GM23338 (cell line): ENCODE measurements around the gene DPYD. TPM values are rescaled to one million over a fixed set of nuclear protein-coding genes. Genes with fewer than 3 reads are reported as not detected.

ENCODE experiments used
- ATAC-seq: fragments of 200-7000 bp; cut with Tn5 transposase; 3 replicates; pipeline ENCODE4 v1.9.1; 2020
- DNase-seq: peaks from one replicate; pipeline ENCODE4 v3.0.0-alpha.2; 2015; ENCODE audit warnings: low spot score
- H2AFZ ChIP-seq: fragments of 200-600 bp; sonication (generic); 2 replicates; pipeline ENCODE4 v1.8.0; 2016; ENCODE audit warnings: antibody characterized with exemption, mild to moderate bottlenecking, moderate library complexity
- H3F3A ChIP-seq: fragments of 200-600 bp; sonication (generic); replicated peaks from 2 replicates; pipeline ENCODE4 v1.8.0; 2017; ENCODE audit warnings: antibody characterized with exemption, mixed run types, low read depth
- H3K27ac ChIP-seq: fragments of 200-600 bp; sonication (generic); 2 replicates; pipeline ENCODE4 v1.6.1; 2016; ENCODE audit warnings: low read depth
- H3K27me3 ChIP-seq: fragments of 200-600 bp; sonication (generic); 2 replicates; pipeline ENCODE4 v1.8.0; 2016; ENCODE audit warnings: mild to moderate bottlenecking, mixed run types, moderate library complexity; ENCODE audit not compliant: insufficient read depth
- H3K36me3 ChIP-seq: fragments of 200-600 bp; sonication (generic); 2 replicates; pipeline ENCODE4 v1.8.0; 2016; ENCODE audit warnings: mild to moderate bottlenecking; ENCODE audit not compliant: insufficient read depth
- H3K4me1 ChIP-seq: fragments of 200-600 bp; sonication (generic); 2 replicates; pipeline ENCODE4 v1.8.0; 2016; ENCODE audit warnings: mild to moderate bottlenecking, moderate library complexity; ENCODE audit not compliant: insufficient read depth
- H3K4me2 ChIP-seq: fragments of 200-600 bp; sonication (generic); 2 replicates; pipeline ENCODE4 v1.7.1; 2017; ENCODE audit warnings: mixed run types
- H3K4me3 ChIP-seq: fragments of 200-600 bp; sonication (generic); 2 replicates; pipeline ENCODE4 v1.6.1; 2016; ENCODE audit warnings: mixed run types
- H3K79me2 ChIP-seq: fragments of 200-600 bp; sonication (generic); replicated peaks from 2 replicates; pipeline ENCODE4 v1.8.0; 2017; ENCODE audit warnings: mild to moderate bottlenecking; ENCODE audit not compliant: insufficient read depth
- H3K9me2 ChIP-seq: fragments of 200-600 bp; sonication (generic); 2 replicates; pipeline ENCODE4 v1.8.0; 2017; ENCODE audit not compliant: insufficient read depth
- H4K20me1 ChIP-seq: fragments of 200-600 bp; sonication (generic); replicated peaks from 2 replicates; pipeline ENCODE4 v1.8.0; 2017; ENCODE audit warnings: mild to moderate bottlenecking; ENCODE audit not compliant: insufficient read depth
- H3K27ac Mint-ChIP-seq: 2 replicates; pipeline ENCODE4 v1.8.0; 2020; ENCODE audit warnings: inconsistent platforms, mild to moderate bottlenecking, moderate library complexity, mixed read lengths
- H3K27me3 Mint-ChIP-seq: 3 replicates; pipeline ENCODE4 v1.8.0; 2022; ENCODE audit warnings: low read depth, mild to moderate bottlenecking, moderate library complexity, mixed read lengths, inconsistent platforms; ENCODE audit not compliant: insufficient read depth, poor library complexity
- H3K36me3 Mint-ChIP-seq: 3 replicates; pipeline ENCODE4 v1.8.0; 2021; ENCODE audit warnings: low read depth, mild to moderate bottlenecking, inconsistent platforms, moderate library complexity, mixed read lengths
- H3K4me1 Mint-ChIP-seq: 3 replicates; pipeline ENCODE4 v1.8.0; 2020; ENCODE audit warnings: mild to moderate bottlenecking, inconsistent platforms, mixed read lengths
- H3K4me3 Mint-ChIP-seq: 3 replicates; pipeline ENCODE4 v1.8.0; 2021; ENCODE audit warnings: moderate library complexity, mild to moderate bottlenecking, inconsistent platforms, mixed read lengths
- H3K9me3 Mint-ChIP-seq: 3 replicates; pipeline ENCODE4 v1.8.0; 2020; ENCODE audit warnings: moderate library complexity, mild to moderate bottlenecking, inconsistent platforms, mixed read lengths
- EZH2 ChIP-seq: fragments of 200-600 bp; sonication (generic); IDR thresholded peaks from one replicate; pipeline ENCODE4 v1.8.0; 2017; ENCODE audit warnings: antibody characterized with exemption, mild to moderate bottlenecking, low read depth; ENCODE audit not compliant: unreplicated experiment
- EZH2phosphoT487 ChIP-seq: fragments of 200-600 bp; sonication (generic); IDR thresholded peaks from one replicate; pipeline ENCODE4 v1.8.1; 2018; ENCODE audit warnings: antibody characterized with exemption; ENCODE audit not compliant: unreplicated experiment
- JUNB ChIP-seq: IDR thresholded peaks from one replicate; pipeline ENCODE4 v1.6.1; 2016; ENCODE audit warnings: antibody characterized with exemption; ENCODE audit not compliant: unreplicated experiment
- NANOG ChIP-seq: IDR thresholded peaks from 2 replicates; pipeline ENCODE4 v1.6.1; 2016; ENCODE audit warnings: antibody characterized with exemption, borderline replicate concordance
- POLR2AphosphoS5 ChIP-seq: IDR thresholded peaks from 2 replicates; pipeline ENCODE4 v1.6.1; 2016; ENCODE audit warnings: antibody characterized with exemption, low read depth
- STAT1 ChIP-seq: IDR thresholded peaks from one replicate; pipeline ENCODE4 v1.6.1; 2016; ENCODE audit warnings: antibody characterized with exemption; ENCODE audit not compliant: unreplicated experiment
- ZNF114 ChIP-seq: fragments of 250-450 bp; sonication (Bioruptor Pico); IDR thresholded peaks from 2 replicates; pipeline ENCODE4 v1.5.0; 2020; ENCODE audit warnings: mild to moderate bottlenecking, moderate library complexity
- ZNF331 ChIP-seq: fragments of 250-450 bp; sonication (Bioruptor Pico); IDR thresholded peaks from 2 replicates; pipeline ENCODE4 v1.5.0; 2020; ENCODE audit warnings: low read depth, mild to moderate bottlenecking, moderate library complexity
- polyA plus RNA-seq: library from polyadenylated mRNA; unstranded; fragments of >200 nt; fragmentation: Nextera tagmentation; extraction: Ambion mirVana; gene quantifications from 2 replicates; pipeline ENCODE4 v1.2.1, GENCODE V29; 2016
- total RNA-seq: library from RNA; depleted of rRNA; stranded (reverse); fragments of >200 nt; shearing (Covaris generic); gene quantifications from 2 replicates; pipeline ENCODE4 v1.2.3, GENCODE V29; 2014
- TF ChIP-seq, protein P1 (sequence below): IDR thresholded peaks from one replicate; pipeline ENCODE4 v1.6.1; 2018; ENCODE audit warnings: antibody characterized with exemption; ENCODE audit not compliant: unreplicated experiment
- TF ChIP-seq, protein P2 (sequence below): IDR thresholded peaks from 2 replicates; pipeline ENCODE4 v1.6.1; 2016; ENCODE audit warnings: antibody characterized with exemption
- TF ChIP-seq, protein P3 (sequence below): fragments of 250-450 bp; sonication (Bioruptor Pico); IDR thresholded peaks from 2 replicates; pipeline ENCODE4 v1.5.0; 2020; ENCODE audit warnings: mild to moderate bottlenecking, moderate library complexity

The DPYD gene
- total and polyA plus RNA-seq, 2 experiments from 2014 or later, result 0.50 to 1.6 TPM

DNA sequence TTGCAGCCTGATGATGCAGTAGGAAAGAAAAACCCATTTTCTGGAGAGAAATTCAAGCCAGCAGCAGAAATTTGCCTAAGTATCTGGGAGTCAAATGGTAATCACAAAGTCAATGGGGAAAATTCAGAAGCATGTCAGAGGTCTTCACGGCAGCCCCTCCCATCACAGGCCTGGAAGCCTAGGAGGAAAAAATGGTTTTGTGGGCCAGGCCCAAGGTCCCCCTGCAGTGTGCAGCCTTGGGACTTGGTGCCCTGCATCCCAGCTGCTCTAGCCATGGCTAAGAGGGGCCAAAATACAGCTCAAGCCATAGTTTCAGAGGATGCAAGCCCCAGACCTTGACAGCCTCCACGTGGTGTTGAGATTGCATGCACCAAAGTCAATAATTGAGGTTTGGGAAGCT lies 864.4 kb downstream of the DPYD start (continued):
- TF ChIP-seq, protein P1, sequence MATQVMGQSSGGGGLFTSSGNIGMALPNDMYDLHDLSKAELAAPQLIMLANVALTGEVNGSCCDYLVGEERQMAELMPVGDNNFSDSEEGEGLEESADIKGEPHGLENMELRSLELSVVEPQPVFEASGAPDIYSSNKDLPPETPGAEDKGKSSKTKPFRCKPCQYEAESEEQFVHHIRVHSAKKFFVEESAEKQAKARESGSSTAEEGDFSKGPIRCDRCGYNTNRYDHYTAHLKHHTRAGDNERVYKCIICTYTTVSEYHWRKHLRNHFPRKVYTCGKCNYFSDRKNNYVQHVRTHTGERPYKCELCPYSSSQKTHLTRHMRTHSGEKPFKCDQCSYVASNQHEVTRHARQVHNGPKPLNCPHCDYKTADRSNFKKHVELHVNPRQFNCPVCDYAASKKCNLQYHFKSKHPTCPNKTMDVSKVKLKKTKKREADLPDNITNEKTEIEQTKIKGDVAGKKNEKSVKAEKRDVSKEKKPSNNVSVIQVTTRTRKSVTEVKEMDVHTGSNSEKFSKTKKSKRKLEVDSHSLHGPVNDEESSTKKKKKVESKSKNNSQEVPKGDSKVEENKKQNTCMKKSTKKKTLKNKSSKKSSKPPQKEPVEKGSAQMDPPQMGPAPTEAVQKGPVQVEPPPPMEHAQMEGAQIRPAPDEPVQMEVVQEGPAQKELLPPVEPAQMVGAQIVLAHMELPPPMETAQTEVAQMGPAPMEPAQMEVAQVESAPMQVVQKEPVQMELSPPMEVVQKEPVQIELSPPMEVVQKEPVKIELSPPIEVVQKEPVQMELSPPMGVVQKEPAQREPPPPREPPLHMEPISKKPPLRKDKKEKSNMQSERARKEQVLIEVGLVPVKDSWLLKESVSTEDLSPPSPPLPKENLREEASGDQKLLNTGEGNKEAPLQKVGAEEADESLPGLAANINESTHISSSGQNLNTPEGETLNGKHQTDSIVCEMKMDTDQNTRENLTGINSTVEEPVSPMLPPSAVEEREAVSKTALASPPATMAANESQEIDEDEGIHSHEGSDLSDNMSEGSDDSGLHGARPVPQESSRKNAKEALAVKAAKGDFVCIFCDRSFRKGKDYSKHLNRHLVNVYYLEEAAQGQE, result no peak
- TF ChIP-seq EZH2phosphoT487 (no peak), ZNF114 (CRISPR knock-in tag) (no peak), NANOG (no peak), JUNB (no peak), EZH2 (no peak), POLR2AphosphoS5 (no peak), STAT1 (no peak)
- TF ChIP-seq, protein P2, sequence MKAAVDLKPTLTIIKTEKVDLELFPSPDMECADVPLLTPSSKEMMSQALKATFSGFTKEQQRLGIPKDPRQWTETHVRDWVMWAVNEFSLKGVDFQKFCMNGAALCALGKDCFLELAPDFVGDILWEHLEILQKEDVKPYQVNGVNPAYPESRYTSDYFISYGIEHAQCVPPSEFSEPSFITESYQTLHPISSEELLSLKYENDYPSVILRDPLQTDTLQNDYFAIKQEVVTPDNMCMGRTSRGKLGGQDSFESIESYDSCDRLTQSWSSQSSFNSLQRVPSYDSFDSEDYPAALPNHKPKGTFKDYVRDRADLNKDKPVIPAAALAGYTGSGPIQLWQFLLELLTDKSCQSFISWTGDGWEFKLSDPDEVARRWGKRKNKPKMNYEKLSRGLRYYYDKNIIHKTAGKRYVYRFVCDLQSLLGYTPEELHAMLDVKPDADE, result no peak

DNA sequence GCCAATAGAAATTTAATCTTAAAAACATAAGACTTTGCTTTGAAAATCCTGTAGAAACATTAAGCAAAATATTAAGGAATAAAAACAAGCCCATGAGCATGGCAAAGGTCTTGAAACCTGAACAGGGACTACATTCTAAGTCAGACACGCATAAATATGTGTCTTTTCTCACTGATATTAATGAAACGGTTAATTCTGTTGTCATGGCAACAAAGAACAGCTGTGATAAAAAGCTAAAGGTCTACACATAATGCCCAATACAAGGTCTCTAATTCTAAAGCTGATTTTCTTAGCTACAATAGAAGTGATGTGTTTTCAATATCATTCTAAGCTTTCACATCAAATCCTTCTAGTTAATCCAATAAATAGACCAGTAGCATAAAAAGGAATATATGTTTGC lies 867.6 kb downstream of the DPYD start:
- H3K36me3 Mint-ChIP-seq, result peaks cover 34% of the 10 kb centered on the region
- H3K27me3 Mint-ChIP-seq, result no peaks in the 10 kb centered on the region
- Histone ChIP-seq H3K27ac (no peak overlapping the region; the same call in 1 of the 2 replicates), H3K4me3 (no peak overlapping the region), H3K4me1 (peaks cover 10% of the 10 kb centered on the region), H3F3A (no peaks in the 10 kb centered on the region), H3K79me2 (no peaks in the 10 kb centered on the region), H4K20me1 (no peaks in the 10 kb centered on the region), H3K27me3 (no peaks in the 10 kb centered on the region), H3K36me3 (peaks cover 15% of the 10 kb centered on the region; the same call in 1 of the 2 replicates), H2AFZ (no peak overlapping the region), H3K9me2 (no peaks in the 10 kb centered on the region), H3K4me2 (no peak overlapping the region)
- peaks cover 35% of the 10 kb centered on the region for H3K9me3 Mint-ChIP-seq
- H3K4me1 Mint-ChIP-seq, result peaks cover 8% of the 10 kb centered on the region; the same call in 1 of the 3 replicates
- no peak overlapping the region for H3K27ac Mint-ChIP-seq
- no peak overlapping the region for H3K4me3 Mint-ChIP-seq
- ATAC-seq (no peak), DNase-seq (no peak)
- TF ChIP-seq EZH2phosphoT487, result no peak
- TF ChIP-seq ZNF114 (CRISPR knock-in tag), result no peak
- TF ChIP-seq, protein P3, sequence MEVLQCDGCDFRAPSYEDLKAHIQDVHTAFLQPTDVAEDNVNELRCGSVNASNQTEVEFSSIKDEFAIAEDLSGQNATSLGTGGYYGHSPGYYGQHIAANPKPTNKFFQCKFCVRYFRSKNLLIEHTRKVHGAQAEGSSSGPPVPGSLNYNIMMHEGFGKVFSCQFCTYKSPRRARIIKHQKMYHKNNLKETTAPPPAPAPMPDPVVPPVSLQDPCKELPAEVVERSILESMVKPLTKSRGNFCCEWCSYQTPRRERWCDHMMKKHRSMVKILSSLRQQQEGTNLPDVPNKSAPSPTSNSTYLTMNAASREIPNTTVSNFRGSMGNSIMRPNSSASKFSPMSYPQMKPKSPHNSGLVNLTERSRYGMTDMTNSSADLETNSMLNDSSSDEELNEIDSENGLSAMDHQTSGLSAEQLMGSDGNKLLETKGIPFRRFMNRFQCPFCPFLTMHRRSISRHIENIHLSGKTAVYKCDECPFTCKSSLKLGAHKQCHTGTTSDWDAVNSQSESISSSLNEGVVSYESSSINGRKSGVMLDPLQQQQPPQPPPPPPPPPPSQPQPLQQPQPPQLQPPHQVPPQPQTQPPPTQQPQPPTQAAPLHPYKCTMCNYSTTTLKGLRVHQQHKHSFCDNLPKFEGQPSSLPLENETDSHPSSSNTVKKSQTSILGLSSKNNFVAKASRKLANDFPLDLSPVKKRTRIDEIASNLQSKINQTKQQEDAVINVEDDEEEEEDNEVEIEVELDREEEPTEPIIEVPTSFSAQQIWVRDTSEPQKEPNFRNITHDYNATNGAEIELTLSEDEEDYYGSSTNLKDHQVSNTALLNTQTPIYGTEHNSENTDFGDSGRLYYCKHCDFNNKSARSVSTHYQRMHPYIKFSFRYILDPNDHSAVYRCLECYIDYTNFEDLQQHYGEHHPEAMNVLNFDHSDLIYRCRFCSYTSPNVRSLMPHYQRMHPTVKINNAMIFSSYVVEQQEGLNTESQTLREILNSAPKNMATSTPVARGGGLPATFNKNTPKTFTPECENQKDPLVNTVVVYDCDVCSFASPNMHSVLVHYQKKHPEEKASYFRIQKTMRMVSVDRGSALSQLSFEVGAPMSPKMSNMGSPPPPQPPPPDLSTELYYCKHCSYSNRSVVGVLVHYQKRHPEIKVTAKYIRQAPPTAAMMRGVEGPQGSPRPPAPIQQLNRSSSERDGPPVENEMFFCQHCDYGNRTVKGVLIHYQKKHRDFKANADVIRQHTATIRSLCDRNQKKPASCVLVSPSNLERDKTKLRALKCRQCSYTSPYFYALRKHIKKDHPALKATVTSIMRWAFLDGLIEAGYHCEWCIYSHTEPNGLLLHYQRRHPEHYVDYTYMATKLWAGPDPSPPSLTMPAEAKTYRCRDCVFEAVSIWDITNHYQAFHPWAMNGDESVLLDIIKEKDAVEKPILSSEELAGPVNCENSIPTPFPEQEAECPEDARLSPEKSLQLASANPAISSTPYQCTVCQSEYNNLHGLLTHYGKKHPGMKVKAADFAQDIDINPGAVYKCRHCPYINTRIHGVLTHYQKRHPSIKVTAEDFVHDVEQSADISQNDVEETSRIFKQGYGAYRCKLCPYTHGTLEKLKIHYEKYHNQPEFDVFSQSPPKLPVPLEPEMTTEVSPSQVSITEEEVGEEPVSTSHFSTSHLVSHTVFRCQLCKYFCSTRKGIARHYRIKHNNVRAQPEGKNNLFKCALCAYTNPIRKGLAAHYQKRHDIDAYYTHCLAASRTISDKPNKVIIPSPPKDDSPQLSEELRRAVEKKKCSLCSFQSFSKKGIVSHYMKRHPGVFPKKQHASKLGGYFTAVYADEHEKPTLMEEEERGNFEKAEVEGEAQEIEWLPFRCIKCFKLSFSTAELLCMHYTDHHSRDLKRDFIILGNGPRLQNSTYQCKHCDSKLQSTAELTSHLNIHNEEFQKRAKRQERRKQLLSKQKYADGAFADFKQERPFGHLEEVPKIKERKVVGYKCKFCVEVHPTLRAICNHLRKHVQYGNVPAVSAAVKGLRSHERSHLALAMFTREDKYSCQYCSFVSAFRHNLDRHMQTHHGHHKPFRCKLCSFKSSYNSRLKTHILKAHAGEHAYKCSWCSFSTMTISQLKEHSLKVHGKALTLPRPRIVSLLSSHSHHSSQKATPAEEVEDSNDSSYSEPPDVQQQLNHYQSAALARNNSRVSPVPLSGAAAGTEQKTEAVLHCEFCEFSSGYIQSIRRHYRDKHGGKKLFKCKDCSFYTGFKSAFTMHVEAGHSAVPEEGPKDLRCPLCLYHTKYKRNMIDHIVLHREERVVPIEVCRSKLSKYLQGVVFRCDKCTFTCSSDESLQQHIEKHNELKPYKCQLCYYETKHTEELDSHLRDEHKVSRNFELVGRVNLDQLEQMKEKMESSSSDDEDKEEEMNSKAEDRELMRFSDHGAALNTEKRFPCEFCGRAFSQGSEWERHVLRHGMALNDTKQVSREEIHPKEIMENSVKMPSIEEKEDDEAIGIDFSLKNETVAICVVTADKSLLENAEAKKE (CRISPR knock-in tag), result no peak
- no peak for TF ChIP-seq EZH2
- no peak for TF ChIP-seq STAT1
- TF ChIP-seq ZNF331 (CRISPR knock-in tag), result no peak
- TF ChIP-seq, protein P1, result no peak
- TF ChIP-seq POLR2AphosphoS5, result no peak
